ENCODE results near the gene DSTYK. TPM values are rescaled to one million over a fixed set of nuclear protein-coding genes. Genes with fewer than 3 reads are reported as not detected.

The DSTYK gene
- total RNA-seq, 1 donor from 2014 or later: 11.3 TPM

- no peak for FAIRE-seq
- H3K36me3 ChIP-seq (ENCODE audit: control insufficient read depth, insufficient read depth, low read length): no peaks in the 10 kb centered on the region
- peak; percentile 93 for DNase-seq (ENCODE audit: low read depth)
- no peaks in the 10 kb centered on the region for H3K27me3 ChIP-seq (ENCODE audit: control insufficient read depth, insufficient read depth, low read length)
- H3K4me3 ChIP-seq (ENCODE audit: low read depth, low read length): peak within 1 kb of the TSS; percentile 70
- TF ChIP-seq CTCF (IDR thresholded peaks at IDR 0.05; ENCODE audit: insufficient read depth, low read length, severe bottlenecking): peak; percentile 80
Observed at GRCh38 chr1:205121660-205122488, 89.6 kb downstream of the DSTYK start, which contains the start of gene RBBP5. TSS of gene RBBP5 (minus strand) at chr1:205121978. CDS start at chr1:205121873, 105 bp downstream.

GRCh38 chr1:205118752-205119151, 92.8 kb downstream of the DSTYK start:
- no peaks in the 10 kb centered on the region for H3K36me3 ChIP-seq (ENCODE audit: control insufficient read depth, insufficient read depth, low read length)
- no peak overlapping the region for H3K4me3 ChIP-seq (ENCODE audit: low read depth, low read length)
- FAIRE-seq: no peak
- H3K27me3 ChIP-seq (ENCODE audit: control insufficient read depth, insufficient read depth, low read length): no peaks in the 10 kb centered on the region
- DNase-seq (ENCODE audit: low read depth): no peak
- no peak for TF ChIP-seq CTCF (IDR thresholded peaks at IDR 0.05; ENCODE audit: insufficient read depth, low read length, severe bottlenecking)

DNA sequence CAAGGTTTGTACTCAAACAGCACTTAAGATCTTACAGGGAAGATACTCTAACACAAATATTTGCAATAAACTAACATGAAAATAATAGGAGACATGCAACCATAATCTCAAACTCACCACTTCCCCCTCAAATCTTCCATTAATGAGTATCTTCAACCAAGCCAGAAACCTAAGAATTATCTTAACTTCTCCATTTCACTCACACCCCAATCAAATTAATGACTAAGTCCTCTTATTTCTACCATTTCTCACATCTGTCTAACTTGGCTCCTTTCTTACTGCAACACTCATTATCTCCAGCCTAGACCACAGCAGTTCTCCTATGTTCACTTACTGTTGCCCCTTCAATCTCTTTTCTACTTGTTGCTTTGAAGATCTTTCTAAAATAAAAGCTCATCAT, 100.1 kb downstream of the DSTYK start:
- TF ChIP-seq CTCF (IDR thresholded peaks at IDR 0.05; ENCODE audit: insufficient read depth, low read length, severe bottlenecking): no peak
- no peak for FAIRE-seq
- Histone ChIP-seq H3K36me3 (ENCODE audit: control insufficient read depth, insufficient read depth, low read length) (peaks cover 3% of the 10 kb centered on the region), H3K4me3 (ENCODE audit: low read depth, low read length) (no peak overlapping the region), H3K27me3 (ENCODE audit: control insufficient read depth, insufficient read depth, low read length) (no peaks in the 10 kb centered on the region)
- DNase-seq (ENCODE audit: low read depth): no peak

- TF ChIP-seq CTCF (IDR thresholded peaks at IDR 0.05; ENCODE audit: insufficient read depth, low read length, severe bottlenecking): no peak
- FAIRE-seq: no peak
- Histone ChIP-seq H3K27me3 (ENCODE audit: control insufficient read depth, insufficient read depth, low read length) (no peaks in the 10 kb centered on the region), H3K4me3 (ENCODE audit: low read depth, low read length) (no peak overlapping the region), H3K36me3 (ENCODE audit: control insufficient read depth, insufficient read depth, low read length) (peaks cover 8% of the 10 kb centered on the region)
- DNase-seq (ENCODE audit: low read depth): no peak
Observed at GRCh38 chr1:205109711-205110110, 101.8 kb downstream of the DSTYK start.

- FAIRE-seq: no peak
- TF ChIP-seq CTCF (IDR thresholded peaks at IDR 0.05; ENCODE audit: insufficient read depth, low read length, severe bottlenecking): no peak
- Histone ChIP-seq H3K4me3 (ENCODE audit: low read depth, low read length) (no peak overlapping the region), H3K27me3 (ENCODE audit: control insufficient read depth, insufficient read depth, low read length) (no peaks in the 10 kb centered on the region), H3K36me3 (ENCODE audit: control insufficient read depth, insufficient read depth, low read length) (peaks cover 8% of the 10 kb centered on the region)
- DNase-seq (ENCODE audit: low read depth): no peak
Observed at GRCh38 chr1:205109269-205109668, 102.2 kb downstream of the DSTYK start.

Data from bronchial epithelial cell (primary cell).